HG03521 (cell line): ENCODE measurements around the gene TEX101.
"Not testable (repeated sequence)": the region's sequence is repeated elsewhere in the genome, so short reads cannot be mapped to it uniquely, and the experiment has no call there.

ENCODE experiments used
- ATAC-seq: cut with Tn5 transposase; IDR thresholded peaks from one replicate; pipeline ENCODE4 v1.9.1; 2021; ENCODE audit warnings: mild to moderate bottlenecking, moderate library complexity; ENCODE audit not compliant: unreplicated experiment

The TEX101 gene, protein sequence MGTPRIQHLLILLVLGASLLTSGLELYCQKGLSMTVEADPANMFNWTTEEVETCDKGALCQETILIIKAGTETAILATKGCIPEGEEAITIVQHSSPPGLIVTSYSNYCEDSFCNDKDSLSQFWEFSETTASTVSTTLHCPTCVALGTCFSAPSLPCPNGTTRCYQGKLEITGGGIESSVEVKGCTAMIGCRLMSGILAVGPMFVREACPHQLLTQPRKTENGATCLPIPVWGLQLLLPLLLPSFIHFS

DNA sequence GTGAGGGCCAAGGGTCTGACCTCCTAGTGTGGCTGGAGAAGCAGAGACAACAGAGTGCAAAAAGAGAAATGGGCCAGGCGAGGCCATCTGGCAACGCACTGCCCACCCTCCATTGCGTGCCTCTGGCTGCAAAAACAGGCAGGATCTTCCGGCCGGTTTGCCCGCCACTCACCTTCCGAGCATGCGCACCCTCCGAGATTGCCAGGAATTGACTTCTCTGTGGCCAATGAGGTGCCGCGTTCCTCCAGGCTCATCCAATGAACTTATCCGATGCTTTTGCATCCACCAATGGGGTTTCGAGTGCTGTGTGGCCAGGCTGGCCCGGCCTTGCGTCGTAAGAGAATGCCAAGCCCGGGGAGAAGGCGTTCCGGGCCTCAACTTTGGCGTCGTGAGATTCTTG, at the start of gene TEX101:
Gene TEX101, plus strand, starts transcription at position 337 of the 400 bp plus-strand sequence. CDS start 1,030 bp downstream, outside the sequence.
- ATAC-seq, result no peak

DNA sequence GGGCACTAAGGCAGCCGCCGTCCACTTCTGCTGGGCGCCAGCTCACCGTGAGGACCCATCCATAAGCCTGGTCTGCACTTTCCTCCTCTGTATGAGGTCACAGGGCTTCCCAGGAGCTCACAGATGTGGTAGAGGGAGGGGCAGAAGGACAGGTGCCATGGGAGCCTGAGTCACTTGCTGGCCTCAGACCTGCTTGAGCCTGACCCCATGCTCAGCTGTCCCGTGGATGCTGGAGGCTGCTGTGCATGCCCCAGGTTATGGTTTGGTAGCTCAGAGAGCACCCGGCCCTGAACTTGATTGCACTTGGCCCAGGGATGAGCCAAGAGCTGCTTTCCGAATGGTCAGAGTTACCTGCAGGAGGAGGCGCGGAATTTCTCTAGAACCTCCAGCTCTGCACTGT, 49.0 kb upstream of the TEX101 start:
- not testable (repeated sequence) for ATAC-seq

DNA sequence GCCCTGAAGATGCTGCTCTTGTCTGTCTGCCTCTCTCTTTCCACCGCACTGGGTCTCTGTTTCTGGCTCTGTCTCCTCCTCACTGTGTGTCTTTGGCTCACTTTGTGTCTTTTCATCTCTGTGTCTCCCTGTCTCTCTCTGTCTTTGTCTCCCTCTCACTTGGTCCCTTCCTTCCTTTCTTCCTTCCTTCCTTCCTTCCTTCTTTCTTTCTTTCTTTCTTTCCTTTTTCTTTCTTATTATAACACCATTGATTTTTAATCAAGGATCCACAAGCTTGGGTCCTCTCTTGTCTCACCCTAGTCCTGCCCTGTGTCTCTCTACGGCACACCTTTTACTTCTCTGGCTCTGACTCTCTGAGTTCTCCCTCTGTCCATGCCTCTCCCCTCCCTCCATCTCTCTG, 46.9 kb upstream of the TEX101 start:
- no peak for ATAC-seq

DNA sequence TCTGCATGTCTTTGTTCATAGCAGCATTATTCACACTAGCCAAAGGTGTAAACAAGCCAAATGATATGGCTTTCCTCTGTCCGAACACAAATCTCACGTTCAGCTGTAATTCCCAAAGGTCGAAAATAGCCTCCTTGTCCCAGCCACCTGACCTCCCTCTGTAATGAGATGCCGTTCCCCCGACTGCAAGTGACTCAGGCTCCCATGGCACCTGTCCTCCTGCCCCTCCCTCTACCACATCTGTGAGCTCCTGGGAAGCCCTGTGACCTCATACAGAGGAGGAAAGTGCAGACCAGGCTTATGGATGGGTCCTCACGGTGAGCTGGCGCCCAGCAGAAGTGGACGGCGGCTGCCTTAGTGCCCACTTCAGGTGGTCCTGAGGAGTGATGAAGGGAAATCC, 45.8 kb upstream of the TEX101 start:
- ATAC-seq, result not testable (repeated sequence)

DNA sequence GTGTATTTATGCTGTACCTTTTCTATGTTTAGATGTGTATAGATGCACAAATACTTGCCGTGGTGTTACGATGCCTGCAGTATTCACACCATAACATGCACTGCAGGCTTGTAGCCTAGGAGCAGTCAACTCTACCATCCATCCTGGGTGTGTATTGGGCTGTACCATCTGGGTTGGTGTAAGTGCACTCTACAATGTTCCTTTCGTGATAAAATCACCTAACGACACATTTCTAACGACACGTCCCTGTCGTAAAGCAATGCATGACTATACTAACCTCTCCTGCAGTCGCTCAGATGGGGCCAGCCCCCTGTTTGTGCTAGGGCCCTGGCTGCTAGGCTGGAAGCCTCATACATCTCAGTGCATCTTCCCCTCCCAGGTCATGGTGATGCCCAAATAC, 42.8 kb upstream of the TEX101 start:
- no peak for ATAC-seq

DNA sequence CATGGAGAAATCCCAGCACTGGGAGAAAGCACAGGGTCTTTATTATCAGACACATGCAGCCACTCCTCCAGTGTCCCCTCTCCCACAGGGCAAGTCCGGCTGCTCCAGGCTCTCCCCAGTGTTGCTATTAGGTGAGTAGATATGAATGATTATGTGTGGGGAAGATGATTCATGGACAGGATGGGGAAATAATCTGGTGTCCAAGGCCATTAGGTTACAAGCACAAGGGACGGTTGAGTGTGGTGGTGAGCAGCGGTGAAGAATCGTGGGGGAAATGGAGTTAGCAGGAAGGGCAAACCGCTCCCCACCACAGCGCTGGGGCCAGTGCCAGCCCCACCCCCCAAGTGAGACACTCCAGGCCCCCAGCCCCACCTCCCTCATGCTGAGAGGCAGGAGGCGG, 42.2 kb upstream of the TEX101 start:
- ATAC-seq, result no peak

DNA sequence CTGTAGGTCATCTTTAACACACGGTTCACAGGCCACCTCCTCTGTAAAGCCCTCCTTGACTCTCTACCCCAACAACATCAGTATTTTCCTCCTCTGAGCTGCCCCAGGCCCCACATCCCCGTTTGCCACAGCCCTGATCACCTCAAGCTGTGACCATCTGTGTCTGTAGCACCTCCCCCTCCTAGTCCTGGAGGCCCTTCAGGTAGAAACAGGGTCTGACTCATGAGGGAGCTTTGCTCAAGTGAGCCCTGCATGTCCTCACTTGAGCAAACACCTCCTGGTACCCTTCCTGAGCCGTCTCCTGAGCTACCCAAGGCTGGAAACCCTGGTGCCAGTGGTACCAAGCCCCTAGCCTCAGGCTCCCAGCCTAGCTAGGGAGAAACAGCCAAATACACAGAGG, 37.1 kb upstream of the TEX101 start:
- ATAC-seq, result not testable (repeated sequence)

DNA sequence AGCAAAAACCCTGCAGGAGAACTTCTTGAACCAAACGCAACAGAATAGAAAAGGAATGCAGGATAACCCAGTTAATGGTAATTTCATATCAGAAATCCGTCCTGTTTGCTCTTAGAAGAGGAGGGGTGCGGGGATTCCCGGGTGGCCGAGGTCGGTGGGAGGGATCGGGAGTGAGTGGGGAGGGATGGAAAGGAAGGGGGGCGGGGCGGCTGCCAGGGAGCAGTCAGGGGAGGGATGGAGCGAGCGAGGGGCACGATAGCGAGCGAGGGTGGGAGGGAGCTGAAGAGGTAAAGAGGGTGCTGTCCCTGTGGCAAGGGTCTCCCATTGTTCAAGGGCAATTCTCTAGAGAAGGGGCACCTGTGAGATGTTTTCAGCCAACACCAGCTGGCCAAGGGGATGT, 34.7 kb upstream of the TEX101 start:
- ATAC-seq, result no peak

DNA sequence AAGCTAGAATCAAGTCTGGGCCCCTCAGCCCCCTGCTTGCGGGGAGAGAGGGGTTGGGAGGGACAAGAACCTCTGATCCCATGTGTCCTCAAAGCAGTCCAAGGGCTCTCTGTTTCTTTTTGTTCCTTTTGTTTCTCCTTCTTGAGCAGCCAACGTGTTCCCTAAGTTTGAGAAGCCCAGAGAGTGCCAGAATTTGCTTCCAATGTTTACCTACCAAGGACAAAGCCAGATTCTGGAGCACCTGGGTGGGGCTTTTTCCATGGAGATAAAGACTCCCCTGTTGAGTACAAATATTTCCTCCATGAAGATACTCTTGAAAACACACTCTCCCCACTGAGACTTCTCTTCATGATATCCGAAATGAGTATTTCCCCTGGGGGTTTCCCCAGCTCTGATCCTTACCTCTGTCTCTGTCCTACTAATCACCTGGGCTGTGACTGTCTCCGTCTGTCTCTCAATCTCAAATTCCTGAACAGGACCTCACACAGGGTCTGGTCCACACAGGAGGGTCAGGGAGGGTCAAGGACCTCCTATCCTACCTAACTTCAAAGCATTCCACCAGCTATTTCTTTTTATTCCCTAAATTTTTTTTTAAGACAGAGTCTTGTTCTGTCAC, 33.8 kb upstream of the TEX101 start:
- no peak for ATAC-seq

DNA sequence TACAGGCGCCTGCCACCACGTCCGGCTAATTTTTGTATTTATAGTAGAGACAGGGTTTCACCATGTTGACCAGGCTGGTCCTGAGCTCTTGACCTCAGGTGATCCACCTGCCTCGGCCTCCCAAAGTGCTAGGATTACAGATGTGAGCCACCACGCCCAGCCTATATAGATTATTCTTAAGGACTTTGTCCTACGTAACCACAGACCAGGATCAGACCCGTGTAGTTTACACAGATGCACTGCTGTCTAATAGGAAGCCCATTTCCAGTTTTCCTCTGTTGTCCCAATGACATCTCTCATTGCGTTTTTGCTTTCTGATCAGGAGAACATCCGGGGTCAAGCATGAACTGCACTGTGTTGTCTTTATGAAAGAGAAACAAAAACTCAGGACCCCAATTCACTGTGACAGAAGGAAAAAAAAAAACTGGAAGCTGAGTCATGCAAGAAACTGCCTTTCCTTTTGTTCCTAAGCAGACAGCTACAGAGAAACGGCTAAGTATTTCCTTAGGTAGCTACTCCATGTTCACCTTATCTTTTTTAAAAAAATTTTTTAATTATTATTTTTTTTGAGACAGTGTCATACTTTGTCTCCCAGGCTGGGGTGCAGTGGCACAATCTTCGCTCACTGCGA, 32.0 kb upstream of the TEX101 start:
- not testable (repeated sequence) for ATAC-seq

DNA sequence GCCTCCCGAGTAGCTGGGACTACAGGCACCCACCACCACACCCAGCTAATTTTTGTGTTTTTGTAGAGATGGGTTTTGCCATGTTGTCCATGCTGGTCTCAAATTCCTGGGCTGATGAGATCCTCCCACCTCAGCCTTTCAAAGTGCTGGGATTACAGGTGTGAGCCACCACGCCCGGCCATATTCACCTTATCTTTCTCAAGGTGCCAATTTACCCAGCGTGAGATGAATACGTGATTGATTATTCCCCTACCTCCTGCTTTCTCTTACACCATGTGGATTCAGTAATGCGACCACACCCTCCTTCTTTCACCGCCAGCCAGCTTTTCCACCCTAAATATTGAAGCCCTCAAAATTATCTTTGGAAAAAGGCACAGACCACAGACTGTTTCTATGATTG, 31.4 kb upstream of the TEX101 start:
- ATAC-seq, result not testable (repeated sequence)

DNA sequence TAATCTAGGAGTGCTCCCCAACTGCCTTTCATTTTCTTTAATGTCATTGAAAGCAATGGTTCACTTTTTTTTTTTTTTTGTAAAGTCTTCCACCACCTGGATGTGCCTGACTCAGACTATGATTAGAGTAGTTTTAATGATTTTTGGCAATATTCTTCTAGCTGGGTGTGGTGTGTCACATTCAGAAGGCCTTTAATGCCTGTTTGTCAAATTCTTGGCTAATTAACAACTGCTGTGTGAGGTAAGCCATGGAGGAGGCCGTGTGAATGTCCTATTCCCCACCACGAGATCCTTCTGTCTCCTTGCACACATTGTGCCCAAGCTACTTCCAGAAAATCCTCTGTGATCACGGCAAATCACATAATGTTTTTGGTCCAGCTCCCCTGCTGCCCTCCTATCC, 30.9 kb upstream of the TEX101 start:
- not testable (repeated sequence) for ATAC-seq

DNA sequence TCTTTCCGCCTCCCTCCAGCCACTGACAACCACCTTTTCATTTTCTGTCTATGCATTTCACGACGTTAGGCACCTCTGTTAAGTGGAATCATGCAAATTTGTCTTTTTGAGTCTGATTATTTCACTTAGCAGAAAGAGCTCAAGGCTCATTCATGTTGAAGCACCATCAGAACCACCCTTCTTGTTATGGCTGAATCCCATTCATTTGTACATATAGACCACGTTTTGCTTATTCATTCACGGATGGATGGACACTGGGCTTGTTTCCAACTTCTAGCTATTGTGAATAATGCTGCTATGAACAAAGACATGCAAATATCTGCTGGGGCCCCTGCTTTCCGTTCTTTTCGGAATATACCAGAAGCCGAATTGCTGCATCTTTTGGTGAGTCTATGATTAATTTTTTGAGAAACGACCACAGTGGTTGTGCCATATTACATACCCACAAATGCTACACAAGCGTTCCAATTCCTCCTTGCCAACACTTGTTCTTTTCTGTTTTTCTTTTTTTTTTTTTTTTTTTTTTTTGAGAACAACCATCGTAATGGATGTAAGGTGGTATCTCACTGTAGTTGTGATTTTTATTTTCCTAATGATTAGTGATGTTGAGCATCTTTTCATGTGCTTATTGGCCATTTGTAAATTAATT, 23.7 kb upstream of the TEX101 start:
- ATAC-seq, result not testable (repeated sequence)

DNA sequence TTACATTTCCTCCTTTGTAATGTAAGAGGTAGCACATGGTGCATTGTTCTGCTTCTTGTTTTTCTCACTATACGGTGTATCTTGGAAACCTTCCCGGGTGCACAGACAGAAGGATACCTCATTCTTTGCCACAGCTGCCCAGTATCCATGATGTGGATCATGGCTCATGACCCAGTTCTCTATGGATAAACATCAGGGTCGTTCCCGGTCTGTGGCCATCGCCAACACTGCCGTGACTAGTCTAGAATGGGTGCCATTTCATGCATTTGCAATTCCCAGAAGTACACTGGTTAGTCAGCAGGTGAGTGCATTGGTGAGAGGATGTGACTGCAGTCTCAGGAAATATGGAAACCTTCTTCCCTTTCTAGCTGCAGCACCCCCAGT, 23.1 kb upstream of the TEX101 start:
- ATAC-seq, result not testable (repeated sequence)

DNA sequence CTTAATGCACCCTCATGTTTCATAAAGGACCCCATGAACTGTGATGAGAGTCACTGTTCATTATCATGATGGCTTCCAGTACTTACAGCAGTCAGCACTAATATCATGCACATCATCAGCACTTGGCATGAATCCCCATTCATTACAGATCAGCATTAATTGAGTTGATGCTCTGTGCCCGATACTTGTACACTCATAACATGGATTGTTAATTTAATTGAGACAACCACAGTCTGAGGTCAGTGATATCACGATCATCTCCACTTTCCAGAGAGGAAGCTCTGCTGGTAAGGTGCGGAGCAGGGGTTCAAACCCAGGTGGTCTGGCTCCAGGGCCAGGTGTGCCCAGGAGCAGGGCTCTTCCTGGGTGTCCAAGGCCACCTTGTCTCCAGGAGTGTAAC, 21.2 kb upstream of the TEX101 start:
- not testable (repeated sequence) for ATAC-seq

DNA sequence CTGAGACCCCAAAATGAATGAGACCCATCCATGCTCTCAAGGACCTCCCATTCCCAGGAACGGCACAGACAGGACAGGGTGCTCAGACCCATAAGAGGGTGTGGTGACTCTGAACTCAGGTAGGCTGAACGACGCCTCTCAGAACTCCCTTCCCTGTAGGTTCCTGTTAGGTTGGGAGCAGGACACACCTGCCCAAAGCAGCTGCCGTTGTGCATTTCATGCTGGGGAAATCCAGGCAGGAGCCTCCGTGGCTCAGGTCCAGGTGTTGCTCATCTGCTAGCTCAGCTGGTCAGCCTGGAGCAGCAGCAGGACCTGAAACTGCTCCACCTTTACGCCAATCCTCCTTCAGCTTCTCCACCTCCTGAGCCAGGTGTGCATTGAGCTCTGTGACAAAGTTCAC, 19.1 kb upstream of the TEX101 start:
- no peak for ATAC-seq

DNA sequence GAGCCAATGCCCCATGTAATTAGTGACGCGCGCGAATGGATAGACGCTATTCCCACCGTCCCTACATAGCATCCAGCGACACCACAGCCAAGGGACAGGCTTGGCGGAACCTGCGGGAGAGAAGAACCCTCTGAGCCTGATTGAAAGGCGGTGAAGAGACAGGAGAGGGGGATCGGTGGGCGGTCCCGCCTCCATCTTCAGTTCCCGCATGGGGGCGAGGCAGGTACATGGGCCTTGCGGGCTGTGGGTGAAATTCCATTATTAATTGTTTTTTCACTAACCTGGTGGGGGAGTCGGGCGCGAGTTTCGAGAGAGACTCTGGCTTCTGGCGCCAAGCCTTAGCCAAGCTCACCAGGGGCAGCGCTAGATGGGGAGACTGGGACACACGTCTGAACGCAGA, 8.4 kb upstream of the TEX101 start:
- ATAC-seq, result no peak

DNA sequence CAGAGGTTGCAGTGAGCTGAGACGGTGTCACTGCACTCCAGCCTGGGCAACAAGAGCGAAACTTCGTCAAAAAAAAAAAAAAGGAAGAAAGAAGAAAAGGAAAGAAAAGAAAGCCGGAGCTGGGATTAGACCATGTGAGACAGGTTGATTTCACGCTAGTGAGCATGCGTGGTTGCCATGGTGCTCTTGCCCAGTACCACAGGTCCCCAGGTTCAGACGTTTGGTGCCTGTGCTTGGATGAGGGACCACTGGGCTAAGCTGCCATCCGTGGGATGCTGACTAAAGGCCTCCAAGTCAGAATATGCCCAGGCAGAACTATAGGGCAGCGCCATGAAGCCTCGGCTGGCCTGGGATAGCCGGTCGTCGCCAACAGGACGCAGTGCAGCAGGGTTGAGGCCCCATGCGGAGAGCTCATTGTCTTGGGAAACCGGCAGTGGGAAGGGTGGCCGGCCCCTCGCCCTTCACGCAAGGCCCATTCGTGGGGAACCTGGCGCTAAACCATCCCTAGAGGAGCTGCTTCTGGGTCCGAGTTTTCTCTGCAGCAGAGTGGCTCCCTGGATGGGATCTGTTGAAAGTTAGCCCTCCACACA, 7.2 kb upstream of the TEX101 start:
- no peak for ATAC-seq

DNA sequence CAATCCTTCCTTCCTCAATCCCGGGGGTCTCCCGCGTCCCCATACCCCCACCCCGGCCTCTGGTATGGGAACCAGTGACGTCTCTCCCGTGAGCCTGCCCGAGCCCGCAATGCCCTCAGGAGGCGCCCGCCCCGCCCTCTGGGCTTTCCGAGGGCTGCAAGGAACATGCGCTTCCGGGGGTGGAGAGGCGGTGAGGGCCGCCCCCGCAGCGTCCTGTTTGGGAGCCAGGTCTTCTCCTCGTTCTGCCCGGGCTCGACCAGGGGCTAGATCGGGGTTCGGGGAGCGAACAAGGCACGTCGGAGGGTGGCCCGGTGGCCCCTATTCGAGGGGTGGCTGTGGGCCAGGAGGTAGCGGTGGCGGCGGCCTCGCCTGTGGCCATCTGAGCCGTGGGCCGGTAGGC, 6.6 kb upstream of the TEX101 start:
- ATAC-seq, result no peak

DNA sequence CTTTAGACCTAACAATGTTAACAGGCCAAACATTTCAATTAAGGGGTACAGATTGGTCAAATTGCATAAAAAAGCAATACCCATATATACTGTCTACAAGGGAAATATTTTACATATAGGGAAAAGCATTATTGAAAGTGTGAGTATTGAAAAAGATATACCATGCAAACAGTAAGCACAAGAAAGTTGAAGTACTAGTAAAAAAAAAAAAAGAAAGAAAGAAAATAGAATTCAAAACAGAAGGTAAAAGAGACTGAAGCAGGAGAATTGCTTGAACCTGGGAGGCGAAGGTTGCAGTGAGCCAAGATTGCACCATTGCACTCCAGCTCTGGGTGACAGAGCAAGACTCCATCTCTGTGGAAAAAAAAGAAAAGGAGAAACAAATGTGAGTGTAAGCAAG, 5.3 kb upstream of the TEX101 start:
- no peak for ATAC-seq

DNA sequence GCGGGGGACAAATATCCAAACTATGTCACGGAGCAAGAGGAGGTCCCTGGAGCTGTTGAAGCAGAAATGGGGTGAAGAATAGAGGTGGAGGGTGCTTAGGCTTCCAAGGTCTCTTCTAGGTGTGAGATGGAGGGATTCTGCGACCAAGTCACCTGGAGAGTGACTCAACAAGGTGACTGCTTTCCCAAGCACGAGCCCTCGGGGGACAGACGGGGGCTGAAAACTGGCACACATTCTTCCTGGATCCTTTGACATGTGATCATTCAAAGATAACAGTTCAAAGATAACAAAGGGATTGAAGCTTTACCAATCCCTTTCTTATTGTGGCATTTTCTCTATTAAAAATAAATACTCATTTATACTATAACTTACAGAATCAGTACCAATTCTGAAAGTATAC, 2.2 kb upstream of the TEX101 start:
- no peak for ATAC-seq
